Measurements from ENCODE around the gene GAPVD1.
"Not testable (repeated sequence)": the region's sequence is repeated elsewhere in the genome, so short reads cannot be mapped to it uniquely, and the experiment has no call there.

- TF ChIP-seq FOXK2 (IDR thresholded peaks at IDR 0.05); SUZ12 (IDR thresholded peaks at IDR 0.05); ZNF384 (IDR thresholded peaks at IDR 0.05); ARNT (IDR thresholded peaks at IDR 0.05); SP1 (IDR thresholded peaks at IDR 0.05); LEF1 (IDR thresholded peaks at IDR 0.05; ENCODE audit: borderline replicate concordance); BHLHE40 (IDR thresholded peaks at IDR 0.05; ENCODE audit: borderline replicate concordance); L3MBTL2 (conservative IDR thresholded peaks at IDR 0.05); FOXA1 (IDR thresholded peaks at IDR 0.05); FOXM1 (IDR thresholded peaks at IDR 0.05; ENCODE audit: borderline replicate concordance); NFRKB (IDR thresholded peaks at IDR 0.05): not testable (repeated sequence)
Measured at GRCh38 chr9:125316359-125316758, 54.7 kb downstream of the GAPVD1 start.

All from HEK293T (cell line).